Measurements from ENCODE around the gene POGLUT2. TPM values are rescaled to one million over a fixed set of nuclear protein-coding genes. Genes with fewer than 3 reads are reported as not detected.

Gene POGLUT2
- total RNA-seq, 1 experiment from 2014 or later: 9.0 TPM

- Mint-ChIP-seq H3K36me3 (ENCODE audit: insufficient read depth, unreplicated experiment) (no peaks in the 10 kb centered on the region), H3K27me3 (ENCODE audit: insufficient read depth, unreplicated experiment) (peaks cover 69% of the 10 kb centered on the region), H3K4me1 (ENCODE audit: insufficient read depth, unreplicated experiment) (no peaks in the 10 kb centered on the region), H3K27ac (ENCODE audit: low read depth, unreplicated experiment) (no peak overlapping the region), H3K4me3 (ENCODE audit: unreplicated experiment) (no peak overlapping the region), H3K9me3 (ENCODE audit: unreplicated experiment) (peaks cover 7% of the 10 kb centered on the region)
- ChIA-PET POLR2A (no interaction called here), CTCF (no interaction called here)
- intact Hi-C loops (cut with micrococcal nuclease): no loop called here
- DNase-seq (ENCODE audit: unreplicated experiment): no peak
- TF ChIP-seq CTCF (IDR thresholded peaks at IDR 0.05; ENCODE audit: unreplicated experiment): no peak
- no TSS peak for BruUV-seq (replicated peaks)
These were observed 56.3 kb downstream of the POGLUT2 start for GRCh38 chr13:102742506-102742905.

GRCh38 chr13:102742101-102742500 is 56.7 kb downstream of the POGLUT2 start:
- CTCF ChIA-PET: no interaction called here
- DNase-seq (ENCODE audit: unreplicated experiment): no peak
- Mint-ChIP-seq H3K36me3 (ENCODE audit: insufficient read depth, unreplicated experiment) (no peaks in the 10 kb centered on the region), H3K27me3 (ENCODE audit: insufficient read depth, unreplicated experiment) (peaks cover 65% of the 10 kb centered on the region), H3K4me3 (ENCODE audit: unreplicated experiment) (no peak overlapping the region), H3K9me3 (ENCODE audit: unreplicated experiment) (peaks cover 7% of the 10 kb centered on the region), H3K27ac (ENCODE audit: low read depth, unreplicated experiment) (no peak overlapping the region), H3K4me1 (ENCODE audit: insufficient read depth, unreplicated experiment) (no peaks in the 10 kb centered on the region)
- no peak for TF ChIP-seq CTCF (IDR thresholded peaks at IDR 0.05; ENCODE audit: unreplicated experiment)
- intact Hi-C loops (cut with micrococcal nuclease): no loop called here
- POLR2A ChIA-PET: no interaction called here
- no TSS peak for BruUV-seq (replicated peaks)

Other genes starting within 250 kb of the POGLUT2 start
- gene TPP2, start 202.0 kb downstream of the POGLUT2 start, total RNA-seq (2022): 35.1 and 44.2 TPM in 2 replicates
- gene METTL21C, start 103.9 kb downstream of the POGLUT2 start, total RNA-seq (2022): not detected in 2 replicates
- gene TEX30, start 25.2 kb downstream of the POGLUT2 start, total RNA-seq (2022): 10.7 and 14.2 TPM in 2 replicates
- gene BIVM, start 143 bp upstream of the POGLUT2 start, total RNA-seq (2022): 33.1 and 36.6 TPM in 2 replicates
- 68.1 and 68.8 TPM in 2 replicates for gene ERCC5, start 47.1 kb upstream of the POGLUT2 start, total RNA-seq (2022)

All from MCF 10A (cell line).